RKO (cell line): ENCODE results near the gene APBA2.
"Not testable (repeated sequence)": the region's sequence is repeated elsewhere in the genome, so short reads cannot be mapped to it uniquely, and the experiment has no call there.

Source experiments
- DNase-seq: peaks from one replicate; pipeline ENCODE4 v3.0.0-alpha.2; 2016; ENCODE audit warnings: low spot score

APBA2 gene

DNA sequence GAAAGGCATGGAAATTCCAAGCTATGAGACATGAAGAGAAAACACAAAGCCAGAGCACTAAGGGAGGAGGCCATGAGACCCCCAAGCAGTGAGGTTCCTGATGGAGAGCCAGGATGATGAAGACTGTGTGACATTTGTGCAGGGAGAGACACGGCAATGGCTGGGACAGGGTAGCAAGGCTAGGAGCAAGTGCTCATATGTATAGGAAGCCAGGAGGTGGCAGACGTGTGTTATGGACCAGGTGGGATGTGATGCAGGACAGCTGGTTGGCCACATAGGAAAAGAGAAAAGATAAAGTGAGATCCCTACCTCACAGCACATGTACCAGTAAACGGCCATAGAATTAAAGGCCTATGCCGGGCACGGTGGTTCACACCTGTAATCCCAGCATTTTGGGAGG lies 112.7 kb downstream of the APBA2 start:
- no peak for DNase-seq

DNA sequence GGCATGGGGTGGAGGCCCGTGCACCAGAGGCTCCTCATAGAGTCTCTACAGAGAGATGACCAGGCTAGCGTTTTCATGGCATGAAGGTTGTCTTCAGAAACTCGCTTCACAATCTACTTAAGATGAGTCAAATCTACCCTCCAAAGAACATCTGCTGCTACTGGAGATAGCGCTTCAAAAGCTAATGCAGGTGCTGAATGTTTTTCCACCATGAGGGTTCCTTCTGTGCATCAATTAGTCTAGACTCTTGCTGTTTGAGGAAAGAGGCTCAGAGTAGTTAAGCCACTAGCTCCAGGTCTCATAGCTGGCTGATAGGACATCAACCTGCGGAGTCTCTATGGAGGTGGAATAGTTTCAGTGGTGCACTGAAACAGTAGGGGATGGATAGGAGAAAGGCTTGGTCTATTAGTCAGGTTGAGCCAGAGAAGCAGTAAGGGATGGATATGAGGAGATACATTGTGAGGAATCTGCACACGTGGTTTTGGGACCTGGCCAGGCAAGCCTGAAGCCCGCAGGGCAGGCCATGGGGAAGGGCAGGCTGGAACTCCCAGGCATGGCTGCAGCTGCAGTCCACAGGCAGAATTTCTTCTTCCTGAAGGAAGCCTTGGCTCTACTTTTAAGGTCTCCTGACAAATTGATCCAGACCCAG lies 117.5 kb downstream of the APBA2 start:
- no peak for DNase-seq

DNA sequence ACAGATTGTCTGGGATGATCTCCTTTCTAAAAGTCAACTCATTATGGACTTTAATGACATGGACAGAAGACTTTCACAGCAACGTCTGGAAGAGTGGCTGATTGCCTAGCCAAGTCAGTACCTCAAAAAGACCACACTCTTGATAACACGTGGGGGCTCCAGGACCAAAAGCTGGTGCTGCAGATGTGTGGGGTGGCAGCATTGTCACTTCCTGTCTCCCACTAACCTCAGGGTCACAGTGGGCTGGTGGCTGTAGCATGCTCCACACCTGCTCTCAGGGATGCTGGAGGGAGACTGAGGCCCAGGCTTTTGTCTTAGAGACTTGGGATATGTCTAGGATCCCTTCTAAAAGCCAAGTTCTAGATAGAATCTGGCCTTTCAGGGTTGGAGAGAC lies 118.1 kb downstream of the APBA2 start:
- DNase-seq, result no peak

DNA sequence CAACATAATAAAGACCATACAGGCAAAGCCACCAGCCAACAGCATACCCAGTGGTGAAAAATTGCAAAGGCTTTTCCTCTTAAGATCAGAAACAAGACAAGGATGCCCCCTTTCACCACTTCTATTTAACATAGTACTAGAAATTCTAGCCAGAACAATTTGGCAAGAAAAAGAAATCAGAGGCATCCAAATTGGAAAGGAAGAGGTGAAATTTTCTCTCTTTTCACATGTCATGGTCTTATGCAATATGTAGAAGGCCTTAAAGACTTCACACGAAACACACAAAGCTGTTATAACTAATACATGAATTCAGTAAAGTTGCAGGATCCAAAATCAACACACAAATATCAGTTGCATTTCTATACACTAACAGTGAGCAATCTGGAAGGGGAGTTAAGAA lies 120.2 kb downstream of the APBA2 start:
- DNase-seq, result no peak

DNA sequence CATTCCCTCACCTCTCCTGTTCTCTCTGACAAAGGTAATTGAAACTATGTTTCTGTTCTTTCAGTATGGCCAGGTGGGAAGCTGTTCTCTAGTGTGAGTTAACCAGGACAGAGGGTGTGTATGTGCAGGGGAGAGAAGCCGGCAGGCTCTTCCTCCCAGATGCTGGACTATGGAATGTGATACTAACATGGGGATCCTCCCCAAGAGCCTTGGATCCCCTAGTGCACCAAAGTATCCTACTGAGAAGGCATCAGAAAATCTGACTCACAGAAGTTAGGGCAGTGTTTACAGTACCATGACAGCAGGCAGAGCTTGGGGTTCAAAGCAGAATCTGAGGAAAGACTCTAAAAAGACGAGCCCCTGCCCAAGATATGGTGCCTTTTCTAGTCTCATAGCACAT lies 123.1 kb downstream of the APBA2 start:
- no peak for DNase-seq

DNA sequence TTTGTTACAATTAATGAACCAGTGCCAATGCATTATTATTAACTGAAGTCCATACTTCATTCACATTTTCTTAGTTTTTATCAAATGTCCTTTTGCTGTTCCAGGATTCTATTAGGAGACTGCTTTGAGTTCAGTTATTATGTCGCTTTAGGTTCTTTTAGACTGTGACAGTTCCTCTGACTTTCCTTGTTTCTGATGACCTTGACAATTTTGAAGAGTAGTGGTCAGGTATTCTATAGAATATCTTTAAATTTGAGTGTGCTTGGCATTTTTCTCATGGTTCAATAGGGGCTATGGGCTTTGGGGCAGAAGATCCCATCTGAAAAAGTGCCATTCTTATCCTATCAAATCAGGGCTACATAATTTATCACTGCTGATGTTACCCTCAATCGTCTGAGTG lies 126.3 kb downstream of the APBA2 start:
- no peak for DNase-seq

DNA sequence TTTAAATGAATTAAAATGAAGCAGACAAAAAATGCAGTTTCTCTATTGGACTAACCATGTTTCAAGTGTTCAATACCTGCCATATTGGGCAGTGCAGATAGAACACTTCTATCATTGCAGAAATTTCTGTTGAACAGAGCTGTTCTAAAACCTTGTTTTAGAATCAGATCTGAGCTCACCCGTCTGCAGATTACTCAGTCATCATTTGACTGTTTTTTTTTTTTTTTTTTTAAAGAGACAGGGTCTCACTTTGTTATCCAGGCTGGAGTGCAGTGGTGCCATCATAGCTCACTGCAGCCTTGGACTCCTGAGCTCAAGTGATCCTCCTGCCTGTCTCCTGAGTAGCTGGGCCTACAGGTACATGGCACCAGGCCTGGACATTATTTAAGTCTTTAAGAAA lies 128.7 kb downstream of the APBA2 start:
- peak; percentile 6 for DNase-seq

DNA sequence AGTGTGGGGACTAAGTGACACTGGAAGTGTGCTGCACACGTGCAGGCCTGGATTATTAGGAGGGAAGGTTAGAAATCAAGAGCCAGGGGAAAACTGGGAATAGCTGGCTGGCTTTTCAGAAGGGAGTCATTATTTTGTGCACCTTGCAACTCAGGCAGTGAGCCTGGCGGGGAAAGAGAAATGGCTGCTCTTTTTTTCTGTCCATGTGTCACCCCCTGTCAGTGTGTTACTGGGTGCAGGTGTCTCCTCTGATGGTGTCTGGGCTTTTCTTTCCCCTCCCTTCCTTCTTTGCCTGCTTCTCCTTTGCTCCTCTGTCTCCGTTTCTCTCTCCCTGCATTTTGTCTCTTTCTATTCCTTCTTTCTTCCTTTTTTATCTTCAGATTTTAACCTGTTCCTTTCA lies 130.7 kb downstream of the APBA2 start:
- no peak for DNase-seq

DNA sequence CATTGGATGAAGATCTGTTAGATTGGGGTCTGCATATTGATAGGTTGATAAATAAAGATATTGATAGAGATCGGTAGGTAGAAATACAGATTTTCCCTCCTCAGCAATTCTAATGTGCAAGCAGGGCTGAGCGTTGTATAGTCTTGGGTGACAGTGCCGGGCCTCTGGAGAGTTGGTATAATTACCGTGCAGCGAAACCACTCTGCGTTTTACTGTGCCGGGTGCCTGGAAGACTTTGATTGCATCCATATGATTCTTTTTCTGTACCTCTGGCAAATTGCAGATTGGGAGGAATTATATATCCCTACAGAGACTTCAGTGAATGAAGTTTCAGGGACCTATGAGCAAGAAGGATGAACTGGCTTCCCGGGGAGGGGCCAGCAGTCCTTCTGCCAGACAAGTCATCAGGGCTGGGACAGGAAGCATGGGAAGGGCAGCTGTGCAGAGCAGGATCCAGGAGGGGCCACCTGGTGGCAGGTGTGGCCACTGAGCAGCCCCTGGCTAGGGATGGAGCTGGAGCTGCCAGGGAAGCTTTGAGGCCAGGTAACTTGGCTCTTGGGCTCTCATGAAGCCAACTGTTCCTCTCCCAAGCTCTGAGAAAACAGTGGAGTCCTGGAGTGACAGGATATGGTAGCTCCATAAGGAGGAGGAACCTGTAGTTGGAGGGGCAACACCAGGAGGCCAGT lies 132.5 kb downstream of the APBA2 start:
- no peak for DNase-seq

DNA sequence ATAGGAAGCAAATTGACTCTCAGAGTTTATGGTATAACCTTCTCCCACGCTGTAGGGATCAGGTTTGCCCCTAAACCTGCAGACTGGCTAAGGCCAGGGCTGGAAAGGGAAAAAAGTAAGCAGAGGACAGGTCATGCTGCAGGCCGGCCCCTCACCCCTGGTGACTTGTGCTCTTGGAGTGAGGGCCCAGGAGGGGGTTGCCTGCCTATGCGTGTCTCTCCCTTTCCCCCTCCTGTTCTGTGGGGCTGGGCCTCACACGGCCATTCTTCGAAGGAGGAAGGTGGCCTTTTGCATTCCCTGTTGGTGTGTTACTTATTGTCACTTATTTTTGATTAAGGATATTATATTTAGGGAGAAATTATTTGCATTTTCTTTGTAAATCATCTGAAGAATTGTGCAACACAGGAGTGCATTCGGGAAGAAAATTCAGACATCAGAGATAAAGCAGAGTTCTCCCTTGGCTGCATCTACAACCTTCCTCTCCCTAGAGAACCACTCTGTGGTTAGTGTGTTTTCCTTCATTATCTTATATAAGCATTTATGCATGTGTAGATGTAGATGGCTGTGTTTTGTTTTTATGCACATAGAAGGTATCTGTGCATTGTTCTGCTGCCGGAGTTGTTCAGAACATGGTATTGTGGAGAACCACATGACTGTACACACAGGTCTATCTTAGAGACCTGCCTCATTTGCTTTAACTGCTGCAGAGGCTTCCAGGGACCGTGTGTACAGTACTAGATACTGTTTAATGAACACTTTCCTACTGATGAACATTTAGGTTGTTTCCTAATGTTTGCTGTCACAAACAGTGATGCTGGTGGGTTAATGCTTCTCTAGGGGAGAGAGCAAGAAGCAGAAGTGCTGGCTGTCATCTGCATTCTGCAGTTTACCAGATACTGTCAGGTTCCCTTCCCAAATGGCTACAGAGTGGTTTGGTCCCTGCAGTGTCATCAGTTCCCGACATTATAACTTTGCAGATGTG lies 133.5 kb downstream of the APBA2 start:
- no peak for DNase-seq

DNA sequence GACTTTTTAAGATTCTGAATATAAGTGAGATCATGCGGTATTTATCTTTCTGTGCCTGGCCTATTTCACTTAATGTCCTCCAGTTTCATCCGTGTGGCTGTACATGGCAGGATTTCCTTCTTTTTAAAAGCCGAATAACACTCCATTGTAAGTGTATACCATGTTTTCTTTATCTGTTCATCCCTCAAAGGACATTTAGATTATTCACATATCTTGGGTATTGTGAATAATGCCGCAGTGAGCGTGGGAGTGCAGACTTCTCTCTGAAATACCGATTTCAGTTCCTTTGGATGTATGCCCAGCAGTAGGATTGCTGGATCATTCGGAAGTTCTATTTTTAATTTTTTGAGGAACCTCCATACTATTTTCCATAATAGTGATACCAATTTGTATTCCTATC lies 136.1 kb downstream of the APBA2 start:
- DNase-seq, result no peak

DNA sequence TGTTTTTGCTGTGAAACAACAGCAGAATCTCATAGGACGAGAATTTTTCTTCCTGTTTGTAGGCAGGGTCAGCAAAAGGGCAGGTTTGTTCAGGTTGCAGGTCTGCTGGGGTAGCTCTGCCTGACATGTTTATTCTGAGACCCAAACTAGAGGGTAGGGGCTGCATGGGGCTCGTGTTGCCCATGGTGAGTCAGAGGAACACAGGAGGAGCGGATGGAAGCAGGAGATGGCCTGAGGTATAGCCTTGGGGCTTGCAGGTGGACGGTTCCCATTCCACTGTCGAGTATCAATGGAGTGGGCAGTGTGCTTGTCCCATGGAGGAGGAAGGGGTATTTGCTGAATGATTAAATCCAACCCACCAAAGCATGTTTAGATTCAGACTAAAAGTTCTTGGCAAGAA lies 138.9 kb downstream of the APBA2 start:
- no peak for DNase-seq

DNA sequence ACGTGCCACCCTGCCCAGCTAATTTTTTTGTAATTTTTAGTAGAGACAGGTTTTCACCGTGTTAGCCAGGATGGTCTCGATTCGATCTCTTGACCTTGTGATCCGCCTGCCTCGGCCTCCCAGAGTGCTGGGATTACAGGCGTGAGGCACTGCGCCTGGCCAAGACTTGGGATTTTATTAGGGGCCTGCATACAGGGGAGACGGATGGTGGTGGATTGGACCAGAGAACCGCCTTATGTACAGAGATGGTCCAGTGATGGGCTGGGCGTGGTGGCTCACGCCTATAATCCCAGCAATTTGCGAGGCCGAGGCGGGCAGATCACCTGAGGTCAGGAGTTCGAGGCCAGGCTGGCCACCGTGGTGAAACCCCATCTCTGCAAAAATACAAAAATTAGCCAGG lies 139.6 kb downstream of the APBA2 start:
- DNase-seq, result not testable (repeated sequence)

DNA sequence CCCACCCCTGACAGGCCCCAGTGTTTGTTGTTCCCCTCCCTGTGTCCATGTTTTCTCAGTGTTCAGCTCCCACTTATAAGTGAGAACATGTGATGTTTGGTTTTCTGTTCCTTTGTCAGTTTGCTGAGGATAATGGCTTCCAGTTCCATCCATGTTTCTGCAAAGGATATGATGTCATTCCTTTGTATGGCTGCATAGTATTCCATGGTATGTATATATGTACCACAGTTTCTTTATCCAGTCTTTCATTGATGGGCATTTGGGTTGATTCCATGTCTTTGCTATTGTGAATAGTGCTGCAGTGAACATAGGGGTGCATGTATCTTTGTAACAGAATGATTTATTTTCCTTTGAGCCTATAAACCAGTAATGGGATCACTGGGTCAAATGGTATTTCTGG lies 142.4 kb downstream of the APBA2 start:
- DNase-seq, result not testable (repeated sequence)

DNA sequence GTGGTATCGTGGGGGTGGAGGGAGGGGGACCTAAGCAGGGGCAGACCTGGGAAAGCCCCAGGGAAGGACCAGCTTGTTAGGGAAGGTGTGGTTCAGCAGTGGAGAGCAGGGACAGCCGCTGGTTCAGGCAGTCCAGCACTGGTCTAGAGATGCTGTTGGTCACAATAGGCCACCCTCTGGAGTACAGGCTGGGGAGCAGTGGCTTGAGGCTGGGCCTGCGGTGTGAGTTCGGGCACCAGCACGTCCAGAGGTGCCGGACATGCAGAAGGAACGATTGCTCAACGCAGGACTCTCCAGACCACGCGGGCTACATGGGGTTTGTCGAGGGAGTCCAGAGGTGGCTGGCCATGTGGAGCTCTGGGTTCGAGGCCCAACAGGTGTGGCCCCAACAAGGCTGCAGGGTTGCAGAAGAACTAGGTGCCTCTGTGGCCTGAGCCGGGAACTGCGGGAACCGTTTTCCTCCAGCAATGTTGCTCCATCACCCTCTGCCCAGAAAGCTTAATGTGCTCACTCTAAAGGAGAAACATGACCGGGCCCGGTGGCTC lies 143.9 kb downstream of the APBA2 start:
- no peak for DNase-seq

DNA sequence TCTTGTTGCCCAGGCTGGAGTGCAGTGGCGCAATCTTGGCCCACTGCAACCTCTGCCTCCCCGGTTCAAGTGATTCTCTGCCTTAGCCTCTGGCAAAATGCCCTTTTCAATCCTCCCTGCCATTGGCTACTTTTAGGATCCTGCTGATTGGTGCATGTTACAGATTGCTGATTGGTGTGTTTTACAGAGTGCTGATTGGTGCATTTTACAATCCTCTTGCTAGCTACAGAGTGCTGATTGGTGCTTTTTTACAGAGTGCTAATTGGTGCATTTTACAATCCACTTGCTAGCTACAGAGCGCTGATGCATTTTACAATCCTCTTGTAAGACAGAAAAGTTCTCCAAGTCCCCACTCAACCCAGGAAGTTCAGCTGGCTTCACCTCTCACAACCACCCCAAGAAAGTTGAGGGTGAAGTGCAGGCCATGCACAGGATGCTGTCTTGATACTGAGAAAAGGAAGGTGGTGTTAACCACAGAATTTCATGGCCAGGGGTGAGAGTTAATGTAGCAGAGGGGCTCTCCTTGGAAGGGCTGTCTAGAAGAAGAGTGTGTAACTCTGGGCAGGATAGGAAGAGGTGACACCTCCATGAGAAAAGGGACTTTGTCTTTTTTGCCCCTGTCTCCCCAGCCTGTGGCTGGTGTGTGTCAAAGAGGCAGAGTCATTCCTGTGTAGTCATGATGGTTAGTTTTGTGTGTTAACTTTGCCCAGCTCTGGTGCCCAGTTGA lies 145.9 kb downstream of the APBA2 start:
- no peak for DNase-seq

DNA sequence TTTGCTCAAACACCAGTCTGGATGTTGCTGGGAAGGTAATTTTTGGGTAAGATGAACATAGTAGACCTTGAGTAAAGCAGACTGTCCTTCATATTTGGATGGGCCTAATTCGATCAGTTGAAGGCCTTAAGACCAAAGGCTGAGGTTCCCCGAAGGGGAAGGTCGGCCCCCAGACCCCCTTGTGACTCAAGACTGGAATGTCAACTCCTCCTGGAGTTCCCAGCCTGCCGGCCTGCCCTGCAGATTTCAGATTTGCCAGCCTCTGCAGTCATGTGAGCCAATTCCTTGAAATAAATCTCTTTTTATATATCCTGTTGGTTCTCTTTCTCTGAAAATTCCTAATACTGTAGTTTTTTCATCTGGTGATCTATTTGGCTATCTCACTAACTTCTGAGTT lies 146.5 kb downstream of the APBA2 start:
- no peak for DNase-seq

DNA sequence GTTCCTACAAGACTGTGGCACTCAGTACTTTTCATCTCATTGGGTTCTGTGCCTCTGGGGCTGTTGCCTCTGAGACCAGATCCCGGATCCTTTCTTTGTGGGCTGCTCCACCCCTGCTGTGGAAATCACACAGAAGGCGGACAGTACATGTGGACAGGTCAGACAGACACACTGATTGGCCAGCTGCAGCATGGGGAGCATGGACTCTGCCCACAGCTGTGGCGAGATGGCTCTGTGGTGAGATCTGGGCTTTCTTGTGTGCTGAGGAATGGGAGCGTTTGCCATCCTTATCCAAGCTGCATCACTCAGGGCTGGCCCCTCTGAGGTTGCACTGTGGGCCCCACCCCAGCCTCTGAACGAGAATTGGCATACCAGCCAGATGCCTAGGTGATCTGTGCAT lies 147.0 kb downstream of the APBA2 start:
- no peak for DNase-seq

DNA sequence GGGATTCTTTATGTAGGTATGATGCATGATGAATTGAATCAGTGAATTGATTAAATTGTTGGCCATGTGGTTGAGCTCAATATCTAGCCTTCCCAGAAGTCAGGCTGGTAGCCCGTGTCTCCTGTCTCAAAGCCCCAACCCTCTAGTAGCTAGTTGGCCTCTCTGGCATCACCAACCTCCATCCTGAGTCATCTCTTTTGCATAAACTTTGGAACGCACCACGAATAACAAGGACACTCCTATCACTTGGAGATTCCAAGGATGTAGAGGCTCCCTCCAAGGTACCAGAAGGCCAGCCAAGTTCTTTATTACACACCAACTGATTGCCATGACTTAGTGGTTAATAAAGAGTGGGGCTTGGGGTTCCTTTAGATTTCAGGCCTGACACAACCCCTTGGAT lies 148.4 kb downstream of the APBA2 start:
- DNase-seq, result no peak

DNA sequence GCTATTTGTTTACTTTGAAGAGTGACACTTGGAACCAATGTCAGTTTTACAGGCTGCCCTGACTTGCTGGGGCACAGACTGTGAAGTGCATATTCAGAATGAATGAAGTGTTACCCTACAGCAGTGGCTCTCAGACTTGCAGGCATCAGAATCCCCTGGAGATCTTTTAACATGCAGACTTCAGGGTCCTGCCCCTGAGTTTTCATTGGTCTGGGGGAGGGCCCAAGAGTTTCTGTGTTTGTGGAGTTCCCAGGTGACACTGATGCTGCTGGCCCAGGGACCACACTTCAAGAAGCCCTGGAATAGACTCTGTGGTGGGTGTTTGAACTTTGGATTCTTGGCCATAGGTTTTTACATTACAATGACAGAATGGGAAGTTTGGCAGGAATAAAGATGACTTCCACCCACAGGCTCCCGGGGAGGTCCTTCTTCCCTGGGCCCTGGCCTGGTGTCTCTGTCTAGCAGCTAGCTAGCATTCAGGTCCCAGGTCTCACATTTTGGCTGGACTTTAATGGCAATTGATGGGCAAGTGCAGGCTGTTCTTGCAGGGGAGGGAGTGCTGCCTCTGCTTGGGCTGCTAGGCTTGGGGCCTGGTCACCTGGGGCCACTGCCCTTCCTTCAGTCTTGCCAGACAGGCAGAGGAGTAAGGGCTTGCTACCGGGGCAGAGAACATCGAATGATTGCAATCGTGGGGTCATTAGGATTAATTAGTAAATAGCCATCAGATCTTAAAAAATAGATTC lies 149.0 kb downstream of the APBA2 start:
- no peak for DNase-seq
